Measurements from ENCODE around the gene GULP1.

Gene GULP1

GRCh38 chr2:188404341-188405004 is 112.8 kb downstream of the GULP1 start:
- TF ChIP-seq SPI1 (IDR thresholded peaks at IDR 0.05; ENCODE audit: borderline replicate concordance, low read depth) (no peak), POLR2AphosphoS5 (IDR thresholded peaks at IDR 0.05; ENCODE audit: low read depth) (no peak), GABPA (IDR thresholded peaks at IDR 0.05; ENCODE audit: low read depth) (no peak), CTCF (IDR thresholded peaks at IDR 0.05; ENCODE audit: insufficient read depth, low read length) (no peak)
- TF ChIP-seq, protein P1, sequence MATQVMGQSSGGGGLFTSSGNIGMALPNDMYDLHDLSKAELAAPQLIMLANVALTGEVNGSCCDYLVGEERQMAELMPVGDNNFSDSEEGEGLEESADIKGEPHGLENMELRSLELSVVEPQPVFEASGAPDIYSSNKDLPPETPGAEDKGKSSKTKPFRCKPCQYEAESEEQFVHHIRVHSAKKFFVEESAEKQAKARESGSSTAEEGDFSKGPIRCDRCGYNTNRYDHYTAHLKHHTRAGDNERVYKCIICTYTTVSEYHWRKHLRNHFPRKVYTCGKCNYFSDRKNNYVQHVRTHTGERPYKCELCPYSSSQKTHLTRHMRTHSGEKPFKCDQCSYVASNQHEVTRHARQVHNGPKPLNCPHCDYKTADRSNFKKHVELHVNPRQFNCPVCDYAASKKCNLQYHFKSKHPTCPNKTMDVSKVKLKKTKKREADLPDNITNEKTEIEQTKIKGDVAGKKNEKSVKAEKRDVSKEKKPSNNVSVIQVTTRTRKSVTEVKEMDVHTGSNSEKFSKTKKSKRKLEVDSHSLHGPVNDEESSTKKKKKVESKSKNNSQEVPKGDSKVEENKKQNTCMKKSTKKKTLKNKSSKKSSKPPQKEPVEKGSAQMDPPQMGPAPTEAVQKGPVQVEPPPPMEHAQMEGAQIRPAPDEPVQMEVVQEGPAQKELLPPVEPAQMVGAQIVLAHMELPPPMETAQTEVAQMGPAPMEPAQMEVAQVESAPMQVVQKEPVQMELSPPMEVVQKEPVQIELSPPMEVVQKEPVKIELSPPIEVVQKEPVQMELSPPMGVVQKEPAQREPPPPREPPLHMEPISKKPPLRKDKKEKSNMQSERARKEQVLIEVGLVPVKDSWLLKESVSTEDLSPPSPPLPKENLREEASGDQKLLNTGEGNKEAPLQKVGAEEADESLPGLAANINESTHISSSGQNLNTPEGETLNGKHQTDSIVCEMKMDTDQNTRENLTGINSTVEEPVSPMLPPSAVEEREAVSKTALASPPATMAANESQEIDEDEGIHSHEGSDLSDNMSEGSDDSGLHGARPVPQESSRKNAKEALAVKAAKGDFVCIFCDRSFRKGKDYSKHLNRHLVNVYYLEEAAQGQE (IDR thresholded peaks at IDR 0.05; ENCODE audit: insufficient replicate concordance, low read depth) = no peak
- DNase-seq (ENCODE audit: low read depth in 1 of 2, low spot score in 1 of 2) = no peak
- Histone ChIP-seq H3K4me3 (replicated peaks; ENCODE audit: insufficient read depth, low read length) (no peak overlapping the region), H3K27ac (replicated peaks) (no peak overlapping the region), H3K27me3 (ENCODE audit: insufficient read depth, poor library complexity, severe bottlenecking) (no peaks in the 10 kb centered on the region)

DNA sequence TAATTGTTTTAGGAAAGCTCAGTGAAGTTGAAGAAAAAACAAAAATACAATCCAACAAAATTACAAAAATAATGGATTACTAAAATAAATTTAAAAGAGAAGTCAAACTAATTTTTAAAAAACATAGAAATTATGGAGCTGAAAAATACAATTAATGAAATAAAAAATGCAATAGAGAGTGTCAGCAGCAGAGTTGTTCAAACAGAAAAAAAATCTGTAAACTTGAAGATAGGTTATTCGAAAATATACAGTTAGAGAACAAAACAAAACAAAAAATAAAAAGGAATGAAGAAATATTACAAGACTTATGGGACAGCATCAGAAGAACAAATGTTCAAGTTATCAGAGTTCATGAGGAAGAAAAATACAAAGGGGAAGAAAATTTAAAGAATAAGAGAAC is 114.7 kb downstream of the GULP1 start:
- H3K27me3 ChIP-seq (ENCODE audit: insufficient read depth, poor library complexity, severe bottlenecking) = no peaks in the 10 kb centered on the region
- TF ChIP-seq POLR2AphosphoS5 (IDR thresholded peaks at IDR 0.05; ENCODE audit: low read depth) = no peak
- no peak for TF ChIP-seq GABPA (IDR thresholded peaks at IDR 0.05; ENCODE audit: low read depth)
- no peak for TF ChIP-seq SPI1 (IDR thresholded peaks at IDR 0.05; ENCODE audit: borderline replicate concordance, low read depth)
- no peak for TF ChIP-seq CTCF (IDR thresholded peaks at IDR 0.05; ENCODE audit: insufficient read depth, low read length)
- TF ChIP-seq, protein P1 (IDR thresholded peaks at IDR 0.05; ENCODE audit: insufficient replicate concordance, low read depth) = no peak
- H3K27ac ChIP-seq (replicated peaks) = no peak overlapping the region
- H3K4me3 ChIP-seq (replicated peaks; ENCODE audit: insufficient read depth, low read length) = no peak overlapping the region
- DNase-seq (ENCODE audit: low read depth in 1 of 2, low spot score in 1 of 2) = no peak

GRCh38 chr2:188410504-188411235 is 119.0 kb downstream of the GULP1 start:
- Histone ChIP-seq H3K27me3 (ENCODE audit: insufficient read depth, poor library complexity, severe bottlenecking) (no peaks in the 10 kb centered on the region), H3K27ac (replicated peaks) (no peak overlapping the region), H3K4me3 (replicated peaks; ENCODE audit: insufficient read depth, low read length) (no peak overlapping the region)
- TF ChIP-seq, protein P1 (IDR thresholded peaks at IDR 0.05; ENCODE audit: insufficient replicate concordance, low read depth) = no peak
- no peak for TF ChIP-seq CTCF (IDR thresholded peaks at IDR 0.05; ENCODE audit: insufficient read depth, low read length)
- TF ChIP-seq SPI1 (IDR thresholded peaks at IDR 0.05; ENCODE audit: borderline replicate concordance, low read depth) = no peak
- no peak for TF ChIP-seq GABPA (IDR thresholded peaks at IDR 0.05; ENCODE audit: low read depth)
- TF ChIP-seq POLR2AphosphoS5 (IDR thresholded peaks at IDR 0.05; ENCODE audit: low read depth) = no peak
- DNase-seq (ENCODE audit: low read depth in 1 of 2, low spot score in 1 of 2) = no peak
